ENCODE results near the gene DUOXA2. TPM values are rescaled to one million over a fixed set of nuclear protein-coding genes. Genes with fewer than 3 reads are reported as not detected.
"Not testable (repeated sequence)": the region's sequence is repeated elsewhere in the genome, so short reads cannot be mapped to it uniquely, and the experiment has no call there.

Gene DUOXA2
- not detected for total RNA-seq

- TF ChIP-seq, protein P1, sequence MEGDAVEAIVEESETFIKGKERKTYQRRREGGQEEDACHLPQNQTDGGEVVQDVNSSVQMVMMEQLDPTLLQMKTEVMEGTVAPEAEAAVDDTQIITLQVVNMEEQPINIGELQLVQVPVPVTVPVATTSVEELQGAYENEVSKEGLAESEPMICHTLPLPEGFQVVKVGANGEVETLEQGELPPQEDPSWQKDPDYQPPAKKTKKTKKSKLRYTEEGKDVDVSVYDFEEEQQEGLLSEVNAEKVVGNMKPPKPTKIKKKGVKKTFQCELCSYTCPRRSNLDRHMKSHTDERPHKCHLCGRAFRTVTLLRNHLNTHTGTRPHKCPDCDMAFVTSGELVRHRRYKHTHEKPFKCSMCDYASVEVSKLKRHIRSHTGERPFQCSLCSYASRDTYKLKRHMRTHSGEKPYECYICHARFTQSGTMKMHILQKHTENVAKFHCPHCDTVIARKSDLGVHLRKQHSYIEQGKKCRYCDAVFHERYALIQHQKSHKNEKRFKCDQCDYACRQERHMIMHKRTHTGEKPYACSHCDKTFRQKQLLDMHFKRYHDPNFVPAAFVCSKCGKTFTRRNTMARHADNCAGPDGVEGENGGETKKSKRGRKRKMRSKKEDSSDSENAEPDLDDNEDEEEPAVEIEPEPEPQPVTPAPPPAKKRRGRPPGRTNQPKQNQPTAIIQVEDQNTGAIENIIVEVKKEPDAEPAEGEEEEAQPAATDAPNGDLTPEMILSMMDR (IDR thresholded peaks at IDR 0.05) = no peak
- ATAC-seq (ENCODE audit: low FRiP score) (peak; percentile 11), DNase-seq (ENCODE audit: low spot score) (no peak)
These were observed at the start of gene DUOXA2, which contains the start of gene DUOX2 for GRCh38 chr15:45114076-45114750. Gene DUOXA2 (plus strand): TSS chr15:45114326. CDS start chr15:45114606, 280 bp downstream. Gene DUOX2 (minus strand): TSS chr15:45114172. CDS start chr15:45113411, 761 bp downstream.

- TF ChIP-seq, protein P1 (IDR thresholded peaks at IDR 0.05) = no peak
- no peak for ATAC-seq (ENCODE audit: low FRiP score)
- DNase-seq (ENCODE audit: low spot score) = no peak
These were observed 49.7 kb upstream of the DUOXA2 start for GRCh38 chr15:45064386-45064785.

DNA sequence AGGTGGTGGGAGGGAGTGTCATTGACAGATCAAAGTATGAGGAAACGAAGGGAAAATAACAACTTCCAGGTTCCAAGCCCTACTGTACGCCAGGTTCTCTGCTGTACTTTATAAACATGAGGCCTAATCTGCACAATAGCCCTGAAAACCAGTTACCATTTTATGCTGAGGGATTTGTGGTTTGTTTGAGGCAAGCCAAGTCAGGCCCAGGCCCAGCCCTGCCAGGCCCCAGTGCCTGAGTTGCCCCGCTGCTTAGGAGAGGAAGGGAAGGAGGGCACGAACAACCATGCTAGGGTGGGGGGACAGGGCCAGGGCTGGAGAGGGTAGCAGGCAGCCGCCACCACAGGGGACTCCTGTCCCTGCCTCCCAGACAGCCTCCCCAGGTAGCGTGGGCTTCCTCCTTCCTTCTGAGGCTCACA is 44.2 kb upstream of the DUOXA2 start:
- not testable (repeated sequence) for DNase-seq (ENCODE audit: low spot score); ATAC-seq (ENCODE audit: low FRiP score)

DNA sequence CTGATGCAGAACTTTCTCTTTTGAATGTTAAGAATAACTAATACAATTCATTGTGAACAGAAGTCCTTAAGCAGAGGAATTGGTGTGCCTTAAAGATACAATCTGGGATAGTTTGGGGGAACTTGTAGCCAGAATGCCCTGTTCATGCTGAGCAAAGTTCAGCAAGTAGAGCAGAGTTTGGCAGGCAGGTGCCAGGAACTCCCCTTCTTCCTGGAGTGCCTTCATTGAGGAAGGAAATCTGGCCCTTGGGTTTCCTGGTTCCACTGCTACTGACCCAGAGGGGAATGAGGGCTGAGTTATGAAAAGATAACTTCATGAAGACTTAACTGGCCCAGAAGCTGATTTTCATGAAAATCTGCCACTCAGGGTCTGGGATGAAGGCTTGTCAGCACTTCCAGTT is 40.5 kb upstream of the DUOXA2 start:
- DNase-seq (ENCODE audit: low spot score) = not testable (repeated sequence)

DNA sequence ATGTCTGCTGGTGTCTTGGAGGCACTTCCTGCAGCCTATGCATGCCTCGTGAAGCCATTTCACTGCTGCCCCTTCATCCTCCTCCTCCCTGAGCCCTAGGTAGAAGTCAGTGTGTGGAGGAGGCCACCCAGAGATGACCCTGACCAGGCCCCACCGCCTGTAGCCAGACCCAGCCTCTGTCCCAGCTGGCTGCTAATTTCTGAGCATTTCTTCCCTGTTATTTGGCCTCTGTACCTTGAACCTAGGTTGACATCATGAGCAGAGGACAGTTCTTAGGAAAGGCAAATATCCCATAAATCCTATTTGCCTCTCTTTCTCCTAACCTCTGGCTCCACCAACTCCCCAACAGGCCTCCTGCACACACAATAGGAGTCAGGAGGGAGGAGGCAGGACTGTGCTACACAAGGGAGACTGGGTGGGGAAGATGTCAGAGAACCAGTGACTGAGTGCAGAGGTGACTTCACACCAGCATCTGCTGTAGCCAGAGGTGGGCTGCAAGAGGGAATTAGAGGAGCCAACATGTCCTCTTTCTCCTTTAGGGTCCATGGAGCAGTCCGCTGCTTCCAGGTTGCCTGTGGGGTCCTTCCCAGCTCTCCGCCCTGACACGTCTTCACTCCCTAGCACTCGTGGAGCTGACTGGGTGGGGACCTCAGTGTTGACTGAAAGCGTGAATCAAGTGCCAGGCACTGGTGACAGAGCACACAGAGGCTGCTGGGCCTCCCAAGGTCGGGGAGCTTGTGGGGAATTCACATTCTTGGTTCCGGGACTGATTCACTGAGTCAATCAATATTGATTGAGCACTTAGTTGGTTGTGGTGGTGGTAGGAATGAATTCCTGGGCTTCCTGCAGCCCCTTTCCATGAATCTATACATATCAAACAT is 38.4 kb upstream of the DUOXA2 start:
- not testable (repeated sequence) for ATAC-seq (ENCODE audit: low FRiP score); DNase-seq (ENCODE audit: low spot score)

More for the DNA sequence above, 40.5 kb upstream of the DUOXA2 start:
- ATAC-seq (ENCODE audit: low FRiP score) = not testable (repeated sequence)

DNA sequence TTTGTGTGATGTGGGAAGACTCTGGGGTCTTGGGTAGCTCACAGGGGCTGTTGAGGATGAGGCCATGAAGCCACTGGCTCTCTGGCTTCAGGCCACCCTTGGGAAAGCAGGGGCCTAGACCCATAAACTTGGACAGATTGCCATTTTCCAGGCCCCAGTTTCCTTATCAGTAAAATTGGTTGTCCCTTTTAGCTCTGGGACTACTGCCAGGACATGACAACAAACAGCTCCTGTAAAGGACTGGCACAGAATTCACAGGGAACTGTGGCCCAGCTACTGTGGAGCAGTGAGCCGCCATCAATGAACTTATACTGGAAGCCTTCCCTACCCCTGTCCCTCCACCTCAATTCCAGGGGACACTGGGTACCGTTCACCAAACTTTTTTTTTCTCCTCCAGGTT is 36.7 kb upstream of the DUOXA2 start:
- not testable (repeated sequence) for ATAC-seq (ENCODE audit: low FRiP score); DNase-seq (ENCODE audit: low spot score)

- not testable (repeated sequence) for DNase-seq (ENCODE audit: low spot score); ATAC-seq (ENCODE audit: low FRiP score)
These were observed 34.9 kb upstream of the DUOXA2 start for GRCh38 chr15:45079201-45079600.

DNA sequence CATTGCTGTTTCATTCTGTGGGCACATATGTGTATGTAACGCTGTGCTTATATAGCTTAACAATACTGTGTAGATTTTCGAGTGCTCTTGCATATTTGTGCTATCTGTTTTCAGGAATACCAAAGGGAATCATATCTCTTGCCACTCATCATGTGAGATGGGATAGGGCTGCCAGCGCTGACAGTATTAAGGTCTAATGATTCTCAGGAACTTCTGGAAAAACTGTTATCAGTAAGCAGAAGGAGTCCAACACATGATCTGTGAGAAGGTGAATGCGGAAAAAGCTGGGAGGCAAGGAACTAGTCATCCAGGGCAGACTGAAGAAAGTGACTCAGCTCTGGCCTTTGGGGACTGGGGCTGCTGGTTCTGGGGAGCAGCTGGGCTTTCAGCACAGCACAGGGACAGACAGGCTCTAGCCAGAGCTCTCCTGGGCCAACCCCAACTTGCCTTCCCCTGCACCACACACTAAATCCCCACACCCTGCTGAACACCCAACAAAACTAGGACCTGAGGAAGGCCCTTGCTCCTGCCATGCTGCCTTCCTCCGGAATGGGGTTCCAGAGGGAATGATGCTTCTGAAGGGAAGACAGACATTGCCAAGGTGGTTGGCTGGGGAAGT is 34.4 kb upstream of the DUOXA2 start:
- not testable (repeated sequence) for ATAC-seq (ENCODE audit: low FRiP score); DNase-seq (ENCODE audit: low spot score)

DNA sequence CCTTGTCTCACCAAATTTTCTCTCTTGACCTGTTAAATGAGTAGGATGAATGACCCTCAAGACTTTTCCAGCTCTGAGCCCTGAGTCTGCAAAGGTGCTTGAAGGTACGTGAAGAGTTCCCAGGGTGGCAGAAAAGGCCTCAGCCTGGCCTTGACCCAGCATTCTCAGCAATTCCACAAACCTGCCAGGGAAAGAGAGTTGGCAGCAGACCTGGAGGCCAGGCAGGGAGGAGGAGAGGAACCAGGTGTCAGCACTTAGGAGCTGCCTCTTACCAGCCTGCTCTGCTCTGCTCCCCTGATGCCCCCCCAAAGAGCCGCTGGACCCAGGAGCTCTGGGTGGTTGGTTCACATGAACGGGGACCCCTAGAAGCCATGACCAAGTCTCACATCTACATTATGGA is 33.5 kb upstream of the DUOXA2 start:
- not testable (repeated sequence) for DNase-seq (ENCODE audit: low spot score); ATAC-seq (ENCODE audit: low FRiP score)

GRCh38 chr15:45082412-45082811 is 31.7 kb upstream of the DUOXA2 start:
- DNase-seq (ENCODE audit: low spot score); ATAC-seq (ENCODE audit: low FRiP score): not testable (repeated sequence)

DNA sequence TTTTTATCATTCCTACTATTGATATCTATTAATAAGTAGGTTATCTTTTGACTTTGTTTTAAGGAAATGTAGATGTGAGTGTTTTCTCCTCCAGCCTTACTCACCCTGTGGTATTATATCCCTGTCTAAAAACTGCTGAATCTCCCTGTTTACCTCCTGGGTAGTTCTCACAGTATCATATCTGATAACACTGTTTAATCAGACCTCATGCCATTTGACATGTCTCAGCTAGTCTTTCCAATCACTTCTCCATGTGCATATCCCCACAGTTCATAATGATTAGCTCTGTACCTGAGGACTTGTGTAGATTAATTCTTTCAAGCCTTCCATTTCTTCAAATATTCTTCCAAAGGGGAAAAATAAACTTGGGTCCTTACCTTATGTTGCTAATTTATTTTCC is 30.9 kb upstream of the DUOXA2 start:
- TF ChIP-seq, protein P1 (IDR thresholded peaks at IDR 0.05) = no peak
- DNase-seq (ENCODE audit: low spot score) (no peak), ATAC-seq (ENCODE audit: low FRiP score) (no peak)
